Lower leg skin (tissue), 3 donors: ENCODE measurements around the gene RUVBL2.

Experiments
- POLR2A ChIP-seq, 2 donors: fragments of 450-650 bp; IDR thresholded peaks; one replicate each; pipeline ENCODE4 v1.6.1; 2016 to 2017; ENCODE audit warnings: antibody characterized with exemption in 2 of 2, mild to moderate bottlenecking in 1 of 2, moderate library complexity in 1 of 2
- TF ChIP-seq, protein P1 (sequence below), 3 donors: fragments of 450-650 bp; IDR thresholded peaks; one replicate each; pipeline ENCODE4 v1.5.1; 2016; ENCODE audit warnings: antibody characterized with exemption in 3 of 3, mild to moderate bottlenecking in 3 of 3, moderate library complexity in 2 of 3

DNA sequence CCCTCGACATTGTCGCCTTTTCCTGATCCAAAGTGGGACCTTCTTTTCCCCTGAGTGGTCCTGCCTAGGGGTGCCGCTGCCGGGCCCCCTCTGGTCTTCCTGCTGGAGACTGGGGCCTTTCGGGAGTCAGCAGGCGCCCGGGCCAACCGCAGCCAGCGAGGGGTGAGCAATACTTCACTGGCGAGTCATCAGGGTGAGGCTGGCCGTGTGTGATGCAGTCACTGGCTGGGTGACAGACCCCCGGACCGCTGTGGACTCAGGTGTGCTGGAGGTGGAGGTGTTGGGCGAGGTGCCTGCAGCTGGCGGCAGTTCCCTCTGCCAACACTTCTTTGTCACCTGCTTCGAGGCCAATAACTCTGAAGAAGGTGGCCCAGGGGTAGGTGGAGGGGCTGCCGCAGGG is 48.5 kb downstream of the RUVBL2 start:
- TF ChIP-seq, protein P1, sequence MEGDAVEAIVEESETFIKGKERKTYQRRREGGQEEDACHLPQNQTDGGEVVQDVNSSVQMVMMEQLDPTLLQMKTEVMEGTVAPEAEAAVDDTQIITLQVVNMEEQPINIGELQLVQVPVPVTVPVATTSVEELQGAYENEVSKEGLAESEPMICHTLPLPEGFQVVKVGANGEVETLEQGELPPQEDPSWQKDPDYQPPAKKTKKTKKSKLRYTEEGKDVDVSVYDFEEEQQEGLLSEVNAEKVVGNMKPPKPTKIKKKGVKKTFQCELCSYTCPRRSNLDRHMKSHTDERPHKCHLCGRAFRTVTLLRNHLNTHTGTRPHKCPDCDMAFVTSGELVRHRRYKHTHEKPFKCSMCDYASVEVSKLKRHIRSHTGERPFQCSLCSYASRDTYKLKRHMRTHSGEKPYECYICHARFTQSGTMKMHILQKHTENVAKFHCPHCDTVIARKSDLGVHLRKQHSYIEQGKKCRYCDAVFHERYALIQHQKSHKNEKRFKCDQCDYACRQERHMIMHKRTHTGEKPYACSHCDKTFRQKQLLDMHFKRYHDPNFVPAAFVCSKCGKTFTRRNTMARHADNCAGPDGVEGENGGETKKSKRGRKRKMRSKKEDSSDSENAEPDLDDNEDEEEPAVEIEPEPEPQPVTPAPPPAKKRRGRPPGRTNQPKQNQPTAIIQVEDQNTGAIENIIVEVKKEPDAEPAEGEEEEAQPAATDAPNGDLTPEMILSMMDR (IDR thresholded peaks at IDR 0.05): no peak
- TF ChIP-seq POLR2A (IDR thresholded peaks at IDR 0.05): no peak
